Measurements from ENCODE around the gene MT2A.
"Not testable (repeated sequence)": the region's sequence is repeated elsewhere in the genome, so short reads cannot be mapped to it uniquely, and the experiment has no call there.

The MT2A gene

DNA sequence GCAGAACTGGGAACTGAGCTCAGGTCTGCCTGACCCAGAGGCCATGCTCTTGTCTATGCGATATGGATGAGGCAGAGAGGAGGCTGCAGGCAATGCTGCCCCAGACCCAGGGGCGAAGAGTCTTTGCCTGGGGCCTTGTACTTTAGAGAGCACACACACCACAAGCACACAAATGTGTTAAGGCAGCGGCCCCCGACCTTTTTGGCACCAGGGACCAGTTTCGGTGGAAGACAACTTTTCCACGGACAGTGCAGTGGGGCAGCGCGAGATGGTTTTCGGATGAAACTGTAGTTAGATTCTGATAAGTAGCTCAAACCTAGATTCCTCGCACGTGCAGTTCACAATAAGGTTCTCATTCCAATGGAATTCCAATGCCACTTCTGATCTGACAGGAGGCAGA, 36.9 kb upstream of the MT2A start:
- no peak overlapping the region for H3K4me3 ChIP-seq (ENCODE audit: low read depth, low read length)
- TF ChIP-seq, protein P1, sequence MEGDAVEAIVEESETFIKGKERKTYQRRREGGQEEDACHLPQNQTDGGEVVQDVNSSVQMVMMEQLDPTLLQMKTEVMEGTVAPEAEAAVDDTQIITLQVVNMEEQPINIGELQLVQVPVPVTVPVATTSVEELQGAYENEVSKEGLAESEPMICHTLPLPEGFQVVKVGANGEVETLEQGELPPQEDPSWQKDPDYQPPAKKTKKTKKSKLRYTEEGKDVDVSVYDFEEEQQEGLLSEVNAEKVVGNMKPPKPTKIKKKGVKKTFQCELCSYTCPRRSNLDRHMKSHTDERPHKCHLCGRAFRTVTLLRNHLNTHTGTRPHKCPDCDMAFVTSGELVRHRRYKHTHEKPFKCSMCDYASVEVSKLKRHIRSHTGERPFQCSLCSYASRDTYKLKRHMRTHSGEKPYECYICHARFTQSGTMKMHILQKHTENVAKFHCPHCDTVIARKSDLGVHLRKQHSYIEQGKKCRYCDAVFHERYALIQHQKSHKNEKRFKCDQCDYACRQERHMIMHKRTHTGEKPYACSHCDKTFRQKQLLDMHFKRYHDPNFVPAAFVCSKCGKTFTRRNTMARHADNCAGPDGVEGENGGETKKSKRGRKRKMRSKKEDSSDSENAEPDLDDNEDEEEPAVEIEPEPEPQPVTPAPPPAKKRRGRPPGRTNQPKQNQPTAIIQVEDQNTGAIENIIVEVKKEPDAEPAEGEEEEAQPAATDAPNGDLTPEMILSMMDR (IDR thresholded peaks at IDR 0.05; ENCODE audit: low read depth, low read length, missing control alignments) = no peak
- DNase-seq (ENCODE audit: low read depth) = no peak
- in situ Hi-C loops (cut with HindIII; ENCODE audit: low sequenced_read_pairs) = no loop called here

DNA sequence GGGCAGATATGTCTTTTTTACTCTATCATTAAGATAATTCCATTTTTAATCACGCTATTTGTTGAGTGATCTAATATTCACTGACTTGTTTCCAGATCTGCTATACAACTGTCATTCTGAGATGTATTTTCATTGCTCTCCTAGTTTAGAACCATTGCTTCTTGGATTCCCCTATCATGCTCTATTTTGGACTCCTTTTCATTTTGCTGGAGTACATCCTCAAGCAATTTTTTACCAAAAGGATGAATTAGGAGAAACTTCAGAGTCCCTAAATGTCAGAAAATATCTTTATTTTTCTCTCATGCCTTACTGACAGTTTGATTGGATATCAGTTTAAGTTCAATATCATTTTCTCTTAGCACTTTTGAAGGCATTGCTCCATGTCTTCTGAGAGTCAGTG, 33.8 kb upstream of the MT2A start:
- in situ Hi-C loops (cut with HindIII; ENCODE audit: low sequenced_read_pairs) = no loop called here
- no peak overlapping the region for H3K4me3 ChIP-seq (ENCODE audit: low read depth, low read length)
- no peak for DNase-seq (ENCODE audit: low read depth)
- TF ChIP-seq, protein P1 (IDR thresholded peaks at IDR 0.05; ENCODE audit: low read depth, low read length, missing control alignments) = no peak

DNA sequence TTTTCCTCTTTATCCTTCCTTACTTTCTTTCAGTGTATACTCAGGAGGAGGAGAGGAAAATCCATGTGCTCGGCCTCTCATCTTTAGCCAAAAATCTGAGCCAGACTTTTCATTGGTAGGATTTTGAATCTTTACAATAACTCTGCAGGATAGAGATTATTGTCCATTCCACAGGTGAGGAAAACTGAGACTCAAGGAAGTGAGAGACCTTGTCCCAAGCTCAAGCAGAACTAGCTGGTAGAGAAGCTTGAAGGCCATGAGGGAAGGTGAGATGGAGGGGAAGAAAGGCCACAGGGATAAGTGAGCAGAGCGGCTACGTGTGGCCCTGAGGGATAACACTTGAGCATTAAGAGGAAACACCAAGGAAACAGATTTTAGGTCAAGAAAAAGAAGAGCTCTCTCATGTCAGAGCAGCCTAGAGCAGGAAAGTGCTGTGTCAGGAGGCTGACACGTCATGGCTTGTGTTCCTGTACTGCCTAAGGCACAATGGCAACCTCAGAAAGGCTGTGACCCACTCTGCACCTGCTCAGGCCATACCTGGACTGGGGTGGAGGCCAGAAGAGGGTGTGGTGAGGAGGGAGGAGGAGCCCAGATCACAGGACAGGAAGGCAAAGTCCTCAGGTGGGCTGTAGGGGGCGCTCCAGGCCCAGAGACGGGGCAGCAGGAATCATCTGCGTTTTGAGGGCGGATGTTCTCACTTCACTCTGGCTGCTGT, 31.6 kb upstream of the MT2A start:
- no peak overlapping the region for H3K4me3 ChIP-seq (ENCODE audit: low read depth, low read length)
- in situ Hi-C loops (cut with HindIII; ENCODE audit: low sequenced_read_pairs) = no loop called here
- TF ChIP-seq, protein P1 (IDR thresholded peaks at IDR 0.05; ENCODE audit: low read depth, low read length, missing control alignments) = peak; percentile 70
- DNase-seq (ENCODE audit: low read depth) = peak; percentile 11

DNA sequence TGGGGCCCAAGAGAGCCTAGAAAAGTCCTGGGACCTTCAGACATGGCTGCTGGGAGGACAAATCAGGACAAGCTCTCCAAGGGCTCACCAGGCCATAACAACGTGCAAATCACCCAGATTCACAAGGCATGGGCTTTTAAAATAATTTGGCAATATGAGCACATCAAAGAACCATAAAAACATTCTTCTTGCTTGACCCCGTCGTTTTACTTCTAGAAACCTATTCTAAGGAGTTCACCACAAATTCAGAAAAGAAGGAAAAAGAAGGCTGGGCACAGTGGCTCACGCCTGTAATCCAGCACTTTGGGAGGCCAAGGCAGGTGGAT, 31.1 kb upstream of the MT2A start:
- H3K4me3 ChIP-seq (ENCODE audit: low read depth, low read length) = no peak overlapping the region
- TF ChIP-seq, protein P1 (IDR thresholded peaks at IDR 0.05; ENCODE audit: low read depth, low read length, missing control alignments) = no peak
- no peak for DNase-seq (ENCODE audit: low read depth)
- in situ Hi-C loops (cut with HindIII; ENCODE audit: low sequenced_read_pairs) = no loop called here

DNA sequence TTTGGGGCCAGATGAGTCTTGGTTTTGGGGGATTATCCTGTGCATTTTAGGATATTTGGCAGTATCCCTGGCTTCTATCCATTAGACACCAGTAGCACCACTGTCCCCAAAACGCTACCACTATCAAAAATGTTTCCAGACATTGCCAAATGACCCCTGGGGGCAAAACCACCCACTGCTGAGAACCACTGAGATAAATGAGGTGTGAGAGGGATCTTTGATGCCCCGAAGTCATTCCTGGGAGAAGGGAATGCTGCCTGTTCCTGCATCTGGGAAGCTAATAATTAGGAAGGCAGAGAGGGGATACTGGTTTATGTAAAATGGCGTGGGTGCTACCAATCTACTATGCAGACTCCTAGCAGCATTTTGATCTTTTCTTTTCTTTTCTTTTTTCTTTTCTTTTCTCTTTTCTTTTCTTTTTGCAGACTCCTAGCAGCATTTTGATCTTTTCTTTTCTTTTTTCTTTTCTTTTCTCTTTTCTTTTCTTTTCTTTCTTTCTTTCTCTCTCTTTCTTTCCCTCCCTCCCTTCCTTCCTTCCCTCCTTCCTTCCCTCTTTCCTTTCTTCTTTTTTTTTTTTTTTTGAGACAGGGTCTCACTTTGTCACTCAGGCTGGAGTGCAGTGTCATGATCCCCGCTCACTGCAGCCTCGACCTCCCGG, 27.9 kb upstream of the MT2A start:
- in situ Hi-C loops (cut with HindIII; ENCODE audit: low sequenced_read_pairs) = no loop called here
- DNase-seq (ENCODE audit: low read depth) = no peak
- H3K4me3 ChIP-seq (ENCODE audit: low read depth, low read length) = no peak overlapping the region
- TF ChIP-seq, protein P1 (IDR thresholded peaks at IDR 0.05; ENCODE audit: low read depth, low read length, missing control alignments) = no peak

DNA sequence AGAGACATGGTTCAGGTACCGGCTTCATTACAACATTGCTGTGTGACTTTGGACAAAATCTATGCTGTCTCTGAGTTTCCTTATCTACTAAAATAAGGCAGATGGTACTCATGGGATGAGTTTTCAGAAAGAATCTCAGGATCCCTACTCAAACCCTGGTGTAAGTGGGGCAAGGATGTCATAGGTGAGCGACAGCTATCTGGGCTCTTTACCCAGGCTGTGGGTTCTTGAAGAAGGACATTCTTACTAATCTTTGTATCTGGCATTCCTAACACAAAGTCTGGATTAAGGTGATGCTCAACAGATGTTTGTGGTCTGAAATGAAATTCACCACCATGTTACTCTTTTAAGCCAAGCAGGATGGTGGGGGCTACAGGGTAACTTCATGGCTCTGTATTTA, 25.5 kb upstream of the MT2A start:
- in situ Hi-C loops (cut with HindIII; ENCODE audit: low sequenced_read_pairs); DNase-seq (ENCODE audit: low read depth); H3K4me3 ChIP-seq (ENCODE audit: low read depth, low read length): not testable (repeated sequence)

DNA sequence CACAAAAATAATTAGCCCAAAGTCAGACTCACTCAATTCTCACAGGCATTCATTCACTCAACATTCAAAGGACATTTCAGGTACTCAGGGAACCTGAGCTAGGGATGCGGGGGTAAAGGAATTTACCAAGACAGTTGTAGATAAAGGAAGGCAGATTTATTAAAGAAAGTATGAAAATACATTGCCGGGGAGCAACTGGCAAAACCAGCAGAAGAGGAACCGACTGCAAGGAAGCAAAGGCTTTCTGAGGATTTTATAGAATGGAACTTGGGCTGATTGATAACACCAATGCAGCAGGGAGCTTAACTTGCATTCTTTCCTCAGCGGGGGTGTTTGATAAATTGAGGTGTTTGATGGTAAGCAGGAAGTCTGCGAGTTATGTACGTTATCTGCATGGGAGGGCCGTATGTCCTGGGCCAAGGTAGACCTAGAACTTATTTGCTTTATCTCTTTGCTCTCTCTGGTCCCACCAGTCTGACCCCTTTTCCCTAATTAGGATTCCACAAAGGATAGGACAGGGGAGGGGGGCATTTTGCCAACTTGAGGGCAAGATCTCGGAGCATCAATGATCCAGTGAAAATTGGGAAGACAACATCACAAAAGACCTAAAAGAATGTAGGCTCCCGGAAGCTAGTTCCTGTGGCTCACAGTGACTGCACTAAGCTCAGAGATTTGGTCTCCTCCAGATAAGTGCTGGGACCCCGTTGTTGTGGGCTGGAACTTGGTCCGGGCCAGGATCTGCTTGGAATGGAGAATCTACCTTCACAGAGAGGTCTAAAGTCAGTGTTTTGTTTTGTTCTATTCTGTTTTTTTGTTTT, 24.8 kb upstream of the MT2A start:
- in situ Hi-C loops (cut with HindIII; ENCODE audit: low sequenced_read_pairs) = no loop called here

More for the DNA sequence above, 24.8 kb upstream of the MT2A start:
- no peak for DNase-seq (ENCODE audit: low read depth)
- TF ChIP-seq, protein P1 (IDR thresholded peaks at IDR 0.05; ENCODE audit: low read depth, low read length, missing control alignments) = no peak
- no peak overlapping the region for H3K4me3 ChIP-seq (ENCODE audit: low read depth, low read length)

Data from astrocyte of the cerebellum (primary cell).